ENCODE measurements around the gene PRDM16. TPM values are rescaled to one million over a fixed set of nuclear protein-coding genes. Genes with fewer than 3 reads are reported as not detected.

The PRDM16 gene
- total and polyA plus RNA-seq, 2 of the 13 experiments (the other 11 are each of a cell fraction or from before 2014, with no cell fraction given) = 0.15 to 0.81 TPM

GRCh38 chr1:3237570-3237969 is 168.6 kb downstream of the PRDM16 start:
- in situ Hi-C loops (cut with HindIII; ENCODE audit: extremely low pct_ligation_motif_present, low pct_unique_long_range_greater_than_20kb) (no loop called here), intact Hi-C loops (cut with micrococcal nuclease; ENCODE audit: unreplicated experiment) (no loop called here)
- BruUV-seq (replicated peaks) = no TSS peak
- Histone ChIP-seq H3K36me3 (replicated peaks in 1 of 2; ENCODE audit: control insufficient read depth in 1 of 2, insufficient read depth in 2 of 2, low read length in 2 of 2) (no peaks in the 10 kb centered on the region), H3K9ac (ENCODE audit: insufficient read depth, low read depth, low read length) (peak overlapping the region; percentile 63; the same call in 1 of the 2 replicates), H4K20me1 (ENCODE audit: insufficient read depth, low read length) (no peaks in the 10 kb centered on the region), H3K79me2 (ENCODE audit: insufficient read depth, low read length) (no peaks in the 10 kb centered on the region), H2AFZ (ENCODE audit: low read length) (no peak overlapping the region), H3K27me3 (ENCODE audit: control insufficient read depth in 1 of 2, insufficient read depth in 2 of 2, low read length in 2 of 2) (no peaks in the 10 kb centered on the region; a peak in 1 of 5 replicates), H3K4me1 (ENCODE audit: insufficient read depth, low read length) (peaks cover 59% of the 10 kb centered on the region), H3K9me3 (ENCODE audit: low read length) (no peaks in the 10 kb centered on the region), H3K4me2 (ENCODE audit: low read depth, low read length) (peak overlapping the region; percentile 74), H3K4me3 (replicated peaks in 1 of 3; ENCODE audit: insufficient read depth in 1 of 3, low read depth in 2 of 3, low read length in 3 of 3) (peak overlapping the region in 1 of 3 experiments; percentile 51; a peak in 1 of 6 replicates), H3K27ac (ENCODE audit: extremely low read length, insufficient read depth, low read length) (peak overlapping the region; percentile 91)
- WGBS (ENCODE audit: low lambda C conversion rate) = 72% methylated on average over 11 of the region's 15 CpGs
- no peak for DNase-seq (ENCODE audit: low spot score)
- no peak for FAIRE-seq
- peak; percentile 4; the same call in 2 of the 3 replicates for ATAC-seq
- ChIA-PET POLR2A (interaction anchor here (1.1 to 4.2 kb wide), 5 partner anchors 8 to 103 kb away, joined by 3 to 43 read pairs (median 11); no protein-coding TSS in a partner anchor), CTCF (ENCODE audit: low intra/inter-chr PET ratio, low total read pairs) (no interaction called here)
- TF ChIP-seq NFATC3 (CRISPR knock-in tag; IDR thresholded peaks at IDR 0.05) = no peak
- TF ChIP-seq ELF3 (CRISPR knock-in tag; IDR thresholded peaks at IDR 0.05) = no peak
- 0 out of 2 replicates have a peak, but pooled peaks have one; percentile 41 for TF ChIP-seq ZNF891 (CRISPR knock-in tag; IDR thresholded peaks at IDR 0.05)
- no peak for TF ChIP-seq MED13 (CRISPR knock-in tag; IDR thresholded peaks at IDR 0.05)
- no peak for TF ChIP-seq ZNF556 (CRISPR knock-in tag; IDR thresholded peaks at IDR 0.05; ENCODE audit: borderline replicate concordance)
- TF ChIP-seq MZF1 (CRISPR knock-in tag; IDR thresholded peaks at IDR 0.05; ENCODE audit: borderline replicate concordance) = no peak
- no peak for TF ChIP-seq TBP (CRISPR knock-in tag; IDR thresholded peaks at IDR 0.05)
- TF ChIP-seq ZBTB38 (CRISPR knock-in tag; IDR thresholded peaks at IDR 0.05) = peak; percentile 98
- no peak for TF ChIP-seq PRDM15 (CRISPR knock-in tag; IDR thresholded peaks at IDR 0.05)
- no peak for TF ChIP-seq KLF6 (CRISPR knock-in tag; IDR thresholded peaks at IDR 0.05)
- TF ChIP-seq DDIT3 (CRISPR knock-in tag; IDR thresholded peaks at IDR 0.05) = no peak
- TF ChIP-seq DBP (CRISPR knock-in tag; IDR thresholded peaks at IDR 0.05; ENCODE audit: not compliant biosample characterization) = no peak
- no peak for TF ChIP-seq ZNF562 (CRISPR knock-in tag; IDR thresholded peaks at IDR 0.05; ENCODE audit: borderline replicate concordance)
- no peak for TF ChIP-seq RBFOX2 (IDR thresholded peaks at IDR 0.05; ENCODE audit: low read depth, low read length)
- TF ChIP-seq MXD4 (CRISPR knock-in tag; IDR thresholded peaks at IDR 0.05) = no peak
- TF ChIP-seq ZBTB42 (CRISPR knock-in tag; IDR thresholded peaks at IDR 0.05) = peak; percentile 4; the same call in 1 of the 2 replicates
- no peak for TF ChIP-seq MAF1 (CRISPR knock-in tag; IDR thresholded peaks at IDR 0.05; ENCODE audit: borderline replicate concordance)
- TF ChIP-seq ZNF354B (CRISPR knock-in tag; IDR thresholded peaks at IDR 0.05) = no peak
- TF ChIP-seq MEIS1 (CRISPR knock-in tag; IDR thresholded peaks at IDR 0.05; ENCODE audit: borderline replicate concordance) = no peak
- TF ChIP-seq PHF5A (CRISPR knock-in tag; IDR thresholded peaks at IDR 0.05; ENCODE audit: low read depth, unreplicated experiment) = no peak
- TF ChIP-seq ZNF768 (CRISPR knock-in tag; IDR thresholded peaks at IDR 0.05) = no peak
- TF ChIP-seq HNRNPH1 (optimal IDR thresholded peaks at IDR 0.05; ENCODE audit: low read depth, low read length) = no peak
- no peak for TF ChIP-seq ZNF883 (CRISPR knock-in tag; IDR thresholded peaks at IDR 0.05; ENCODE audit: not compliant biosample characterization)
